Mammary microvascular endothelial cell (primary cell): Measurements from ENCODE around the gene HTN3. TPM values are rescaled to one million over a fixed set of nuclear protein-coding genes. Genes with fewer than 3 reads are reported as not detected.

Experiments used
- total RNA-seq: library from RNA; depleted of rRNA; stranded (reverse); fragments of >200 nt; gene quantifications from 2 replicates; pipeline ENCODE4 v1.2.3, GENCODE V29; 2015

HTN3 gene
- not detected in 2 replicates for total RNA-seq

GRCh38 chr4:70028159-70028558, at the start of gene HTN3:
Gene HTN3 (plus strand): TSS chr4:70028459. CDS start chr4:70030741, 2,282 bp downstream.

GRCh38 chr4:69995526-69996016, 32.7 kb upstream of the HTN3 start, which contains the start of gene STATH:
Gene STATH (plus strand): TSS chr4:69995966. CDS start chr4:69998438, 2,472 bp downstream.

GRCh38 chr4:70050138-70050537, 21.9 kb downstream of the HTN3 start, which contains the start of gene HTN1:
Gene HTN1 (plus strand): TSS chr4:70050438. CDS start chr4:70053077, 2,639 bp downstream.

Other genes starting within 250 kb of the HTN3 start
- gene SULT1E1, start 168.3 kb upstream of the HTN3 start, total RNA-seq, result 0.34 TPM in 1 of 2 replicates, not detected in the other
- not detected in 2 replicates for gene CSN1S1, start 97.4 kb upstream of the HTN3 start, total RNA-seq
- gene CSN2, start 62.7 kb upstream of the HTN3 start, total RNA-seq, result not detected in 2 replicates
- not detected in 2 replicates for gene STATH, start 32.5 kb upstream of the HTN3 start, total RNA-seq
- 1.1 and 6.1 TPM in 2 replicates for gene HTN1, start 22.0 kb downstream of the HTN3 start, total RNA-seq
- gene PRR27, start 125.8 kb downstream of the HTN3 start, total RNA-seq, result not detected in 2 replicates
- gene ODAM, start 167.3 kb downstream of the HTN3 start, total RNA-seq, result not detected in 2 replicates
- not detected in 2 replicates for gene FDCSP, start 197.7 kb downstream of the HTN3 start, total RNA-seq
- not detected in 2 replicates for gene CSN3, start 214.1 kb downstream of the HTN3 start, total RNA-seq